ENCODE results near the gene TNS3.

The TNS3 gene

DNA sequence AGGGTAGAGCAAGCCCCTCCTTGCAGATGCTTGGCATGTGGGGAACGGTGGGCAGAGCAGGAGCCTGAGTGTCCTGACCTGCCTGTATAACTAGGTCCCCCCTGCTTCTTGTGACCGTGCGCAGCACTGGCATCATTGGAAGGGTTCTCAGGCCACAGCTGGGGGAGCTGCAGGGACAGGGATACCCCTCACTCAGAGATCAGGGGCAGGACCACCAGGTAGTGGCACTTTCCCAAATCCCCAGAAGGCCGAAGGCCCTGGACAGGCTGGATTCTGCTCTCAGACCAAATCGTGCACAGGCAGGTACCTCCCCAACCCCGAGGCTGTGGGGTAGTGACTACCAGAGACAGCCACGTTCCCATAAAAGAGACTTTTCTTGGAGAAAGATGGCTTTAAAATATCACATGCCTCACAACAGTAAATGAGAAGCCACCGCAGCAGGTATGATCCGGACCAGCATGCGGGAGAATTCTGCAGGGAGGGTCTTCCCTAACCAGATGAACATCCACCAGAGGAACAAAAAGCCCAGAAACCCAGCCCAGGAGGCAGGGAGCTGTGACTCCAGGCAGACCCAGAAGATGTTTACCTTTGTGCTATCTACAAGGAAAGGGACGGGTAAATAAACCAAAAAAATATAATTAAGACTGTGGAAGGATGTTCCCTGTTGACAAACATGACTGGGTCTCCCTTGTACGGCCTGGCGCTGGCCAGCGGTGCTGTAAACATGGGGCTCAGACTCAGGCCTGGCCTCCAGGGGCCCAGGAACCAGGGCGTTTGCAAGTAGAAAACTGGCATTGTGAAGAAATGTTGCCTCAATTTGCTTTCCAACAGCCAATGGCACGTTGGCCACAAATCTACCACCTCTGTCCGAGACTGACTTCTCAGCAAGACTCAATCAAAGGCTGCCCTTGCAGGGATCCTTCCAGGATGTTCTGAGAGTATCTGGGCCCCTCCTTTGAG lies 180.0 kb downstream of the TNS3 start:
- no peak overlapping the region for H3K23ac ChIP-seq (ENCODE audit: low read length in 2 of 2)
- H3K27me3 ChIP-seq (ENCODE audit: control insufficient read depth in 1 of 2, insufficient read depth in 1 of 2, low read length in 2 of 2) = peaks cover 0 to 14% of the 10 kb centered on the region in 2 experiments
- H2AK5ac ChIP-seq (ENCODE audit: low read length, severe bottlenecking) = no peak overlapping the region
- no peaks in the 10 kb centered on the region for H3K9me3 ChIP-seq (ENCODE audit: control insufficient read depth, low read length)
- H4K8ac ChIP-seq (ENCODE audit: low read length) = peak overlapping the region; percentile 35
- H4K91ac ChIP-seq (ENCODE audit: low read length) = no peak overlapping the region
- H3K27ac ChIP-seq (ENCODE audit: low read length, poor library complexity, severe bottlenecking) = no peak overlapping the region
- peaks cover 14% of the 10 kb centered on the region for H3K79me1 ChIP-seq (replicated peaks; ENCODE audit: low read length, poor library complexity, severe bottlenecking)
- peaks cover 0 to 40% of the 10 kb centered on the region in 2 experiments for H3K36me3 ChIP-seq (ENCODE audit: control insufficient read depth in 1 of 2, insufficient read depth in 2 of 2, low read depth in 1 of 2, low read length in 2 of 2)
- no peak for DNase-seq
- H3K4me2 ChIP-seq (ENCODE audit: low read length, poor library complexity, severe bottlenecking) = no peak overlapping the region
- no peak overlapping the region for H2BK12ac ChIP-seq (ENCODE audit: low read length in 2 of 2)
- no peak overlapping the region for H3K4ac ChIP-seq (ENCODE audit: low read depth in 1 of 2, low read length in 2 of 2)
- no peak overlapping the region for H2BK15ac ChIP-seq (ENCODE audit: low read depth, poor library complexity, severe bottlenecking)
- H2BK120ac ChIP-seq (ENCODE audit: low read depth, low read length) = no peak overlapping the region
- H2BK5ac ChIP-seq (ENCODE audit: low read depth, low read length, poor library complexity, severe bottlenecking) = no peak overlapping the region
- no peak overlapping the region for H3K18ac ChIP-seq (ENCODE audit: low read depth in 1 of 2, low read length in 2 of 2)
- 91% methylated on average over 17 of the region's 17 CpGs for WGBS
- H3K14ac ChIP-seq (ENCODE audit: low read length in 2 of 2) = no peak overlapping the region
- H3K4me1 ChIP-seq (ENCODE audit: control insufficient read depth, insufficient read depth, low read depth, low read length) = peaks cover 19% of the 10 kb centered on the region
- no peak overlapping the region for H3K9ac ChIP-seq (ENCODE audit: low read length)
- H2AFZ ChIP-seq (ENCODE audit: low read depth, low read length) = no peak overlapping the region
- H3K4me3 ChIP-seq (ENCODE audit: insufficient read depth in 1 of 2, low read depth in 1 of 2, low read length in 2 of 2) = no peak overlapping the region

DNA sequence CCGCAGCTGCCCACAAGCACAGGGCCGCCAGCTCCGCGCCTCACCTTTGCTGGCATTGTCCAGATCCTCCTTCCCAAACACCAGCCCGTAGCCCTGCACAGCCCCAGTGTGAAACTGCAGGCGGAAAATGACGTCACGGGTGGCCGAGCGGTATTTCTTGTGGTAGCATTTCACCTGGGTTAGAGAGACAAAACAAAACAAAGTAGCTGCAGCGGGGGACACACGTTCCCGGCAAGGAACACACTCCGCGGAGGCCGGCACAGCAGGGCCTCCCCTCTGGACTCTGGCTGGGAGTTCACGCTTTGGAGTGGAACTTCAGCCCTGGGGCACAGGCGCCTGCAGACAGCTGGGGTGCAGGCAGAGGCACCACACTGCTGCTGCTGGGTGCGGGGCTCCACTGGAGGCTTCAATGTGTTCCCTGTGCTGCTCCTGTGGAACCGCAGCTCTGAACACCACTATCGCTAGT lies 181.1 kb downstream of the TNS3 start:
- Histone ChIP-seq H3K9ac (ENCODE audit: low read length) (no peak overlapping the region), H2BK15ac (ENCODE audit: low read depth, poor library complexity, severe bottlenecking) (no peak overlapping the region)
- WGBS = 95% methylated on average over 21 of the region's 21 CpGs

DNA sequence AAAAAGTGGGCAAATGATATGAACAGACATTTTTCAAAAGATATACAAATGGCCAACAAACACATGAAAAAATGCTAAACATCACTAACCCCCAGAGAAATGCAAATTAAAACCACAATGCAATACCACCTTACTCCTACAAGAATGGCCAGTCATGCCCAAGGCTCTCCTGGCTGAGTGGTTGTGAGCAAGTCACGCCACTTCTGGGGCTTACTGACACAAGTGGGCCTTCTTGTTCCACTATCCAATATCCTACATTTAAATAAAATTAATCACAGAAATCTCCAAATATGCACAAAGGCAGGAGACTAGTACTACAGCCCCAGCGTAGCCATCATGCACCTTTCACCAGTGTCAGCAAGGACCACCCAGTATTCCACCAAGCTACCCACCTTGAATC lies 181.9 kb downstream of the TNS3 start:
- Histone ChIP-seq H2BK12ac (ENCODE audit: low read length in 2 of 2) (no peak overlapping the region), H3K27me3 (ENCODE audit: control insufficient read depth in 1 of 2, insufficient read depth in 1 of 2, low read length in 2 of 2) (peaks cover 0 to 19% of the 10 kb centered on the region in 2 experiments), H3K18ac (ENCODE audit: low read depth in 1 of 2, low read length in 2 of 2) (no peak overlapping the region), H3K4me2 (ENCODE audit: low read length, poor library complexity, severe bottlenecking) (no peak overlapping the region), H3K27ac (ENCODE audit: low read length, poor library complexity, severe bottlenecking) (no peak overlapping the region), H3K79me1 (replicated peaks; ENCODE audit: low read length, poor library complexity, severe bottlenecking) (peaks cover 18% of the 10 kb centered on the region), H2BK120ac (ENCODE audit: low read depth, low read length) (no peak overlapping the region), H3K4me1 (ENCODE audit: control insufficient read depth, insufficient read depth, low read depth, low read length) (peaks cover 8% of the 10 kb centered on the region), H3K23ac (ENCODE audit: low read length in 2 of 2) (no peak overlapping the region), H3K4me3 (ENCODE audit: insufficient read depth in 1 of 2, low read depth in 1 of 2, low read length in 2 of 2) (no peak overlapping the region), H3K36me3 (ENCODE audit: control insufficient read depth in 1 of 2, insufficient read depth in 2 of 2, low read depth in 1 of 2, low read length in 2 of 2) (peaks cover 0 to 42% of the 10 kb centered on the region in 2 experiments), H2AFZ (ENCODE audit: low read depth, low read length) (no peak overlapping the region), H2BK15ac (ENCODE audit: low read depth, poor library complexity, severe bottlenecking) (no peak overlapping the region), H4K8ac (ENCODE audit: low read length) (no peak overlapping the region), H2BK5ac (ENCODE audit: low read depth, low read length, poor library complexity, severe bottlenecking) (no peak overlapping the region), H3K9ac (ENCODE audit: low read length) (no peak overlapping the region), H3K4ac (ENCODE audit: low read depth in 1 of 2, low read length in 2 of 2) (no peak overlapping the region), H2AK5ac (ENCODE audit: low read length, severe bottlenecking) (no peak overlapping the region), H4K91ac (ENCODE audit: low read length) (no peak overlapping the region), H3K9me3 (ENCODE audit: control insufficient read depth, low read length) (no peaks in the 10 kb centered on the region), H3K14ac (ENCODE audit: low read length in 2 of 2) (no peak overlapping the region)
- WGBS = 100% methylated on average over 2 of the region's 2 CpGs
- no peak for DNase-seq

More for the DNA sequence above, 181.1 kb downstream of the TNS3 start:
- Histone ChIP-seq H3K36me3 (ENCODE audit: control insufficient read depth in 1 of 2, insufficient read depth in 2 of 2, low read depth in 1 of 2, low read length in 2 of 2) (peaks cover 0 to 40% of the 10 kb centered on the region in 2 experiments), H4K8ac (ENCODE audit: low read length) (no peak overlapping the region), H3K4ac (ENCODE audit: low read depth in 1 of 2, low read length in 2 of 2) (no peak overlapping the region), H3K23ac (ENCODE audit: low read length in 2 of 2) (no peak overlapping the region), H3K27ac (ENCODE audit: low read length, poor library complexity, severe bottlenecking) (no peak overlapping the region), H3K4me2 (ENCODE audit: low read length, poor library complexity, severe bottlenecking) (peak overlapping the region; percentile 13), H2BK12ac (ENCODE audit: low read length in 2 of 2) (no peak overlapping the region), H4K91ac (ENCODE audit: low read length) (no peak overlapping the region), H3K14ac (ENCODE audit: low read length in 2 of 2) (no peak overlapping the region), H3K4me1 (ENCODE audit: control insufficient read depth, insufficient read depth, low read depth, low read length) (peaks cover 8% of the 10 kb centered on the region), H3K18ac (ENCODE audit: low read depth in 1 of 2, low read length in 2 of 2) (no peak overlapping the region), H3K9me3 (ENCODE audit: control insufficient read depth, low read length) (no peaks in the 10 kb centered on the region), H2BK120ac (ENCODE audit: low read depth, low read length) (no peak overlapping the region), H3K27me3 (ENCODE audit: control insufficient read depth in 1 of 2, insufficient read depth in 1 of 2, low read length in 2 of 2) (peaks cover 0 to 11% of the 10 kb centered on the region in 2 experiments), H3K4me3 (ENCODE audit: insufficient read depth in 1 of 2, low read depth in 1 of 2, low read length in 2 of 2) (no peak overlapping the region), H3K79me1 (replicated peaks; ENCODE audit: low read length, poor library complexity, severe bottlenecking) (peaks cover 18% of the 10 kb centered on the region), H2AK5ac (ENCODE audit: low read length, severe bottlenecking) (no peak overlapping the region), H2AFZ (ENCODE audit: low read depth, low read length) (no peak overlapping the region), H2BK5ac (ENCODE audit: low read depth, low read length, poor library complexity, severe bottlenecking) (no peak overlapping the region)
- no peak for DNase-seq

DNA sequence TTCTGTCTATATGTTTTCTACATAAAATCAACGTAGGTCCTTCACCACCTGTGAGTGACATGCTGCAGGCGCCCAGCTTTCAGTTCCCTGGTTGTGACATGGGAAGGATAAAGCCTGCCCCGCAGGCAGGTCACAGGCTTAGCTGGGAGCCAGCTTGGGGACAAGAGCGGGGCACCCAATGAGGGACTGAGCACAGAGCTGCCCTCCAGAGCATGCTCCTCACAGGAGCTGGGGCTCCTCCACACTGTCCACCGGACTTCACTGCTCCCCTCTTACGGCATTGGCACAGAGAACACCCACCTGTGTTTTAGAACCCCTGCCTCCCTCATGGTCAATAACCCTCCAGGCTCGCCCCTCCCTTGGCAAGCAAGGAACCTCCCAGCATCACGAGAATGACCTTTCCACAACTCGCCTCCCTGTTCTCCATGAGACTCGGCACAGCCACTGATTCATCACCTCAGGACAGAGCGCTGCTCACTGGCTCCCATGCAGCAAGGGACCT lies 187.1 kb downstream of the TNS3 start:
- Histone ChIP-seq H3K36me3 (ENCODE audit: control insufficient read depth in 1 of 2, insufficient read depth in 2 of 2, low read depth in 1 of 2, low read length in 2 of 2) (peaks cover 0 to 69% of the 10 kb centered on the region in 2 experiments), H3K27ac (ENCODE audit: low read length, poor library complexity, severe bottlenecking) (no peak overlapping the region), H2AFZ (ENCODE audit: low read depth, low read length) (no peak overlapping the region), H3K4me3 (ENCODE audit: insufficient read depth in 1 of 2, low read depth in 1 of 2, low read length in 2 of 2) (no peak overlapping the region), H3K9ac (ENCODE audit: low read length) (no peak overlapping the region), H3K4me1 (ENCODE audit: control insufficient read depth, insufficient read depth, low read depth, low read length) (no peaks in the 10 kb centered on the region), H2BK12ac (ENCODE audit: low read length in 2 of 2) (no peak overlapping the region), H3K79me1 (replicated peaks; ENCODE audit: low read length, poor library complexity, severe bottlenecking) (peaks cover 26% of the 10 kb centered on the region), H3K4ac (ENCODE audit: low read depth in 1 of 2, low read length in 2 of 2) (no peak overlapping the region), H4K8ac (ENCODE audit: low read length) (no peak overlapping the region), H3K4me2 (ENCODE audit: low read length, poor library complexity, severe bottlenecking) (no peak overlapping the region), H3K27me3 (ENCODE audit: control insufficient read depth in 1 of 2, insufficient read depth in 1 of 2, low read length in 2 of 2) (peaks cover 0 to 52% of the 10 kb centered on the region in 2 experiments), H3K9me3 (ENCODE audit: control insufficient read depth, low read length) (no peaks in the 10 kb centered on the region), H3K18ac (ENCODE audit: low read depth in 1 of 2, low read length in 2 of 2) (no peak overlapping the region), H2BK15ac (ENCODE audit: low read depth, poor library complexity, severe bottlenecking) (no peak overlapping the region), H2BK5ac (ENCODE audit: low read depth, low read length, poor library complexity, severe bottlenecking) (no peak overlapping the region), H2BK120ac (ENCODE audit: low read depth, low read length) (no peak overlapping the region), H2AK5ac (ENCODE audit: low read length, severe bottlenecking) (no peak overlapping the region), H3K14ac (ENCODE audit: low read length in 2 of 2) (no peak overlapping the region), H3K23ac (ENCODE audit: low read length in 2 of 2) (no peak overlapping the region), H4K91ac (ENCODE audit: low read length) (no peak overlapping the region)
- no peak for DNase-seq
- WGBS = 94% methylated on average over 11 of the region's 11 CpGs

Measured in mesenchymal stem cell (in vitro differentiated cells and primary cell).